Gastrocnemius medialis (tissue), 4 donors: Measurements from ENCODE around the gene CACNA1D. TPM values are rescaled to one million over a fixed set of nuclear protein-coding genes. Genes with fewer than 3 reads are reported as not detected.

ENCODE experiments used
- ATAC-seq, 2 donors: fragments of 150-250 bp; one replicate each; pipeline ENCODE4 v1.9.1; 2016
- DNase-seq, 2 donors: peaks; one replicate each; pipeline ENCODE4 v3.0.0-alpha.2; 2019
- H3K27ac ChIP-seq, 4 donors: fragments of 200-600 bp; sonication (generic); 1 replicate in 1 of 4; 2 replicates in 3 of 4; pipeline ENCODE4 v1.5.1; 2016 to 2018; ENCODE audit warnings: mild to moderate bottlenecking in 2 of 4, moderate library complexity in 1 of 4
- H3K27me3 ChIP-seq, 3 donors: fragments of 200-600 bp; sonication (generic) in 2 of 3; 1 replicate in 1 of 3; 2 replicates in 2 of 3; pipeline versions ENCODE4 v1.5.1 to v1.6.0; 2016 to 2019; ENCODE audit warnings: mild to moderate bottlenecking in 1 of 3, moderate library complexity in 1 of 3
- H3K36me3 ChIP-seq, 2 donors: fragments of 200-600 bp; sonication (generic) in 1 of 2; one replicate each; pipeline ENCODE4 v1.5.1; 2017 to 2018
- H3K4me1 ChIP-seq, 2 donors: fragments of 200-600 bp; sonication (generic) in 1 of 2; one replicate each; pipeline ENCODE4 v1.5.1; 2016 to 2017; ENCODE audit warnings: mild to moderate bottlenecking in 2 of 2
- H3K4me3 ChIP-seq, 4 donors: fragments of 200-600 bp; sonication (generic) in 3 of 4; 1 replicate in 1 of 4; 2 replicates in 3 of 4; pipeline ENCODE4 v1.5.1; 2016 to 2019; ENCODE audit warnings: mild to moderate bottlenecking in 2 of 4
- H3K9me3 ChIP-seq, 3 donors: fragments of 200-600 bp; sonication (generic) in 2 of 3; 1 replicate in 1 of 3; 2 replicates in 2 of 3; pipeline ENCODE4 v1.5.1; 2016 to 2019
- CTCF ChIP-seq, 5 experiments: fragments of 450-650 bp in 3 of 5; fragments of 200-600 bp in 2 of 5; sonication (generic) in 2 of 5; IDR thresholded peaks in 4 of 5; conservative IDR thresholded peaks in 1 of 5; 1 replicate in 4 of 5; 2 replicates in 1 of 5; pipeline ENCODE4 v1.5.1; 2016 to 2019; ENCODE audit warnings: antibody characterized with exemption in 5 of 5, mild to moderate bottlenecking in 3 of 5, moderate library complexity in 3 of 5
- POLR2A ChIP-seq, 2 donors: fragments of 450-650 bp; IDR thresholded peaks; one replicate each; pipeline ENCODE4 v1.6.1; 2017; ENCODE audit warnings: antibody characterized with exemption in 2 of 2, mild to moderate bottlenecking in 2 of 2, moderate library complexity in 2 of 2
- in situ Hi-C, 4 donors: fragments of 200-750 bp; cut with MboI; loops; one replicate each; pipeline versions ENCODE4 v1.15.0 to v1.8.0; 2017; ENCODE audit warnings: low sequenced_read_pairs in 4 of 4
- intact Hi-C: fragments of 100-400 bp; cut with DNase I; formaldehyde crosslinking; loops from one replicate; pipeline ENCODE4 v1.15.1; 2023; ENCODE audit warnings: low total_unique reads
- total RNA-seq, 4 donors: library from RNA; depleted of rRNA; stranded (reverse); fragments of >200 nt; gene quantifications; one replicate each; pipeline versions ENCODE4 v1.1.0 to v1.2.3, GENCODE V29; 2016

Gene CACNA1D
- total RNA-seq, 4 donors from 2014 or later, result 0.18 to 0.34 TPM; not detected in 2

- Histone ChIP-seq H3K27ac (no peak overlapping the region), H3K36me3 (no peaks in the 10 kb centered on the region), H3K9me3 (no peaks in the 10 kb centered on the region), H3K4me1 (no peaks in the 10 kb centered on the region), H3K27me3 (peaks cover 0 to 6% (median 0%) of the 10 kb centered on the region in 3 donors), H3K4me3 (no peak overlapping the region)
- TF ChIP-seq POLR2A (IDR thresholded peaks at IDR 0.05) (no peak), CTCF (IDR thresholded peaks at IDR 0.05 in 4 of 5, conservative IDR thresholded peaks at IDR 0.05 in 1 of 5) (no peak)
- intact Hi-C loops (no loop called here), in situ Hi-C loops (no loop called here)
- no peak for DNase-seq
- ATAC-seq, result no peak
These were observed 129.8 kb downstream of the CACNA1D start for GRCh38 chr3:53624061-53624857.

- Histone ChIP-seq H3K4me3 (no peak overlapping the region), H3K4me1 (no peaks in the 10 kb centered on the region), H3K27me3 (peaks cover 0 to 6% (median 0%) of the 10 kb centered on the region in 3 donors), H3K36me3 (no peaks in the 10 kb centered on the region), H3K27ac (no peak overlapping the region), H3K9me3 (no peaks in the 10 kb centered on the region)
- DNase-seq (no peak), ATAC-seq (no peak)
- intact Hi-C loops, result no loop called here
- in situ Hi-C loops, result no loop called here
- no peak for TF ChIP-seq CTCF (IDR thresholded peaks at IDR 0.05 in 4 of 5, conservative IDR thresholded peaks at IDR 0.05 in 1 of 5)
- TF ChIP-seq POLR2A (IDR thresholded peaks at IDR 0.05), result no peak
These were observed 132.5 kb downstream of the CACNA1D start for GRCh38 chr3:53626876-53627275.

- Histone ChIP-seq H3K4me1 (no peaks in the 10 kb centered on the region), H3K36me3 (no peaks in the 10 kb centered on the region), H3K27me3 (peaks cover 0 to 6% (median 0%) of the 10 kb centered on the region in 3 donors), H3K4me3 (no peak overlapping the region), H3K9me3 (peaks cover 0 to 2% (median 0%) of the 10 kb centered on the region in 3 donors), H3K27ac (no peak overlapping the region)
- DNase-seq, result no peak
- TF ChIP-seq CTCF (IDR thresholded peaks at IDR 0.05 in 4 of 5, conservative IDR thresholded peaks at IDR 0.05 in 1 of 5) (no peak), POLR2A (IDR thresholded peaks at IDR 0.05) (no peak)
- in situ Hi-C loops (no loop called here), intact Hi-C loops (no loop called here)
- ATAC-seq, result no peak
These were observed 134.4 kb downstream of the CACNA1D start for GRCh38 chr3:53628536-53629401.

- Histone ChIP-seq H3K4me1 (no peaks in the 10 kb centered on the region), H3K9me3 (peaks cover 0 to 2% (median 0%) of the 10 kb centered on the region in 3 donors), H3K27me3 (peaks cover 0 to 6% (median 0%) of the 10 kb centered on the region in 3 donors), H3K27ac (no peak overlapping the region), H3K36me3 (no peaks in the 10 kb centered on the region), H3K4me3 (no peak overlapping the region)
- in situ Hi-C loops (no loop called here), intact Hi-C loops (no loop called here)
- TF ChIP-seq POLR2A (IDR thresholded peaks at IDR 0.05) (no peak), CTCF (IDR thresholded peaks at IDR 0.05 in 4 of 5, conservative IDR thresholded peaks at IDR 0.05 in 1 of 5) (no peak)
- DNase-seq, result no peak
- ATAC-seq, result no peak
These were observed 135.0 kb downstream of the CACNA1D start for GRCh38 chr3:53629402-53629723.
